Measurements from ENCODE around the gene ANP32A. TPM values are rescaled to one million over a fixed set of nuclear protein-coding genes. Genes with fewer than 3 reads are reported as not detected.

Gene ANP32A
- total and polyA plus RNA-seq, 2 experiments from 2014 or later = 140 to 278 TPM

- H3K27ac ChIP-seq = no peak overlapping the region
- H3K4me3 ChIP-seq = no peak overlapping the region
- no peak for DNase-seq (ENCODE audit: low read depth in 1 of 2, low spot score in 1 of 2)
- H3K27me3 ChIP-seq = no peaks in the 10 kb centered on the region
- H3K36me3 ChIP-seq = peaks cover 41% of the 10 kb centered on the region
- TF ChIP-seq, protein P1, sequence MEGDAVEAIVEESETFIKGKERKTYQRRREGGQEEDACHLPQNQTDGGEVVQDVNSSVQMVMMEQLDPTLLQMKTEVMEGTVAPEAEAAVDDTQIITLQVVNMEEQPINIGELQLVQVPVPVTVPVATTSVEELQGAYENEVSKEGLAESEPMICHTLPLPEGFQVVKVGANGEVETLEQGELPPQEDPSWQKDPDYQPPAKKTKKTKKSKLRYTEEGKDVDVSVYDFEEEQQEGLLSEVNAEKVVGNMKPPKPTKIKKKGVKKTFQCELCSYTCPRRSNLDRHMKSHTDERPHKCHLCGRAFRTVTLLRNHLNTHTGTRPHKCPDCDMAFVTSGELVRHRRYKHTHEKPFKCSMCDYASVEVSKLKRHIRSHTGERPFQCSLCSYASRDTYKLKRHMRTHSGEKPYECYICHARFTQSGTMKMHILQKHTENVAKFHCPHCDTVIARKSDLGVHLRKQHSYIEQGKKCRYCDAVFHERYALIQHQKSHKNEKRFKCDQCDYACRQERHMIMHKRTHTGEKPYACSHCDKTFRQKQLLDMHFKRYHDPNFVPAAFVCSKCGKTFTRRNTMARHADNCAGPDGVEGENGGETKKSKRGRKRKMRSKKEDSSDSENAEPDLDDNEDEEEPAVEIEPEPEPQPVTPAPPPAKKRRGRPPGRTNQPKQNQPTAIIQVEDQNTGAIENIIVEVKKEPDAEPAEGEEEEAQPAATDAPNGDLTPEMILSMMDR (IDR thresholded peaks at IDR 0.05; ENCODE audit: low read depth, low read length) = no peak
- no peaks in the 10 kb centered on the region for H3K4me1 ChIP-seq (ENCODE audit: low read depth)
- no peaks in the 10 kb centered on the region for H3K9me3 ChIP-seq (ENCODE audit: low read depth)
These were observed 41.8 kb downstream of the ANP32A start for GRCh38 chr15:68778876-68779275.

DNA sequence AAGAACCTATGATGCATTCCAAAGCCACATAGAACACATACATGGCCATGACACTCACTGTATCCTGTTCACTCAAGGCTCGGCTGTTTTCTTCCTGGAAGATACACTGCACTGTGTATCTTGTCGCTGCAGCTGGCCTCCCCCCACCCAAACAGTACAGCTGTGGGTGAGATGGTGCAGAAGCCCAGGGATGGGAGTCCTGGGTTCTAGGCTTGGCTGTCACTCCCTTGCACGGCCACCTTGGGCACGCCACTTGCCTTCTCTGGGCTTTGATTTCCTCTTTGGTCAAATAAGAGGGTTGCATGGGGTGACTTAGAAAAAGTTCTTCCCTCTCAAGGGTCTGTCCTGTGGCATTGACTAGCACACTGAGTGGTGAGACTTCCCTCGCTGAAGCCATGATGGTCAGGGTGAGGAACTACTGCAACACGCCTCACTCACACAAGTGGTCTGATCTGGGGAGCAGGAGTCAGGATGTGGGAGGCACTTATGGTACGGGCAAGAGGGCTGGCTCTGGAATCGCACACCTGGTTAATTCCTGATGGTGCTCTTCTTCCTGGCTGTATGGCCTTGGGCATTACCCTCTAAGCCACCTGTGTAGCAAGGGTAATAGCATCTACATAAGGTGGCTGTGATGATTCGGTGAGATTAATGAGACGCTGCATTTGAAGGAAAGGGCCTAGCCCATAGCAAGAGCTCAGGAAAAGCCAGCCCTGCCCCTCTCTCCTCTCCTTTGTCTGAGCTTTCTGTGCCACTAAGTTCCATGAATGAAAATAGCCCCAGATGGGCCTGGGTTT lies 44.0 kb downstream of the ANP32A start:
- DNase-seq (ENCODE audit: low read depth in 1 of 2, low spot score in 1 of 2) = no peak
- H3K27ac ChIP-seq = no peak overlapping the region
- H3K36me3 ChIP-seq = peaks cover 20% of the 10 kb centered on the region
- no peaks in the 10 kb centered on the region for H3K4me1 ChIP-seq (ENCODE audit: low read depth)
- no peaks in the 10 kb centered on the region for H3K27me3 ChIP-seq
- no peaks in the 10 kb centered on the region for H3K9me3 ChIP-seq (ENCODE audit: low read depth)
- TF ChIP-seq, protein P1 (IDR thresholded peaks at IDR 0.05; ENCODE audit: low read depth, low read length) = no peak
- H3K4me3 ChIP-seq = no peak overlapping the region

DNA sequence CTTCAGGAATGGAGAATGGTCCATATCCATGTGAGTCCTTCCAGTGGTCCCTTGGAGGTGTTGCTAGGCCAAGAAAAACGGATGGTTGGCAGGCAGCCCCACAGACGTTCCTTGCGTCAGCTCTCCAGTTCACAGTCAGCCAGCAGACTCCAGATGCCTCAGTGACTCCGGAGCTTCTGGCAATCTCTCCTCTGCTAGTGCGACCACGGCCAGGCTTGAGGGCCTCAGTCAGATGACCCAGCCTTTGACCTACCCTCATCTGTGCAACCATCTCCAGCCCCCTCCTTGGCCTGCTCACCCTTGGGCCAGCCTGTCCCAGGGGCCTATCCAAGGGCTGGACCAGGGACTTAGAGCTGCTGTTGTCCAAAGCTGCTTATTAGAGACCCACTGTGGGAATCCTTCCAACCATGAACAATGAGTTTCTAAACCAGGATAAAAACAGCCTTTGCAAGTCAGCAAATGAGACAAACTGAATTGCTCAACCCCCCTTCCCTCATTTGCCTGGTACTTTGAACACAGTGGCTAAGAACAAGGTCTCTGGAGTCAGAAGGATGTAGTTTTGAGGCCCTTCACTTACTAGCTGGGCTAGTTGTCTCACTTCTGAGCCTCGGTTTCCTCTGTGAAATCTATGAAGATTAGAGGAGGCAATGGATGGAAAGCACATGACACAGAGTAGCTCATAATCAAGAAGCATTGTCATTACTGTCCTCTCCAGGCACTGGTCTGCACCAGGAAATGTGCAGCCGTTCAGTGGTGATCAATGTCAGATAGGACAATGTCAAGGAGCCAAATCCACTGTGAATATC lies 44.8 kb downstream of the ANP32A start:
- peaks cover 19% of the 10 kb centered on the region for H3K36me3 ChIP-seq
- DNase-seq (ENCODE audit: low read depth in 1 of 2, low spot score in 1 of 2) = peak in 1 of 2 donors; percentile 94
- H3K27ac ChIP-seq = no peak overlapping the region
- TF ChIP-seq, protein P1 (IDR thresholded peaks at IDR 0.05; ENCODE audit: low read depth, low read length) = no peak
- no peak overlapping the region for H3K4me3 ChIP-seq
- H3K27me3 ChIP-seq = no peaks in the 10 kb centered on the region
- no peaks in the 10 kb centered on the region for H3K9me3 ChIP-seq (ENCODE audit: low read depth)
- H3K4me1 ChIP-seq (ENCODE audit: low read depth) = no peaks in the 10 kb centered on the region

DNA sequence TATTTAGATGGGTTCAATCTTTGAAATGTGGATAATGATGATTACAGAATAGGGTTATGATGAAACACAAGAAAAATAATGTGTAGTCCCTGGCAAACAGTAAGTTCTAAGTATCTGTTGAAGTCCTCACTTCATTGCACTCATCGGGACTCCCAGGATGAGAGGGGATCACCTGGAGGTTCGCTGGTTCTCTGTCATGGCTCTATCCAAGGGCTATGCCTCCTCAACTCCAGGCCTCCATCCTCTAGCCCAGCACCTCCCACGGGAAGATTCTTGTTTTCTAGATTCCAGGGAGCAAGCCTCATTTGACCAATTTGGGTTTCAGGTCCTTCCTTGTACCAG lies 45.5 kb downstream of the ANP32A start:
- no peaks in the 10 kb centered on the region for H3K9me3 ChIP-seq (ENCODE audit: low read depth)
- H3K27ac ChIP-seq = no peak overlapping the region

DNA sequence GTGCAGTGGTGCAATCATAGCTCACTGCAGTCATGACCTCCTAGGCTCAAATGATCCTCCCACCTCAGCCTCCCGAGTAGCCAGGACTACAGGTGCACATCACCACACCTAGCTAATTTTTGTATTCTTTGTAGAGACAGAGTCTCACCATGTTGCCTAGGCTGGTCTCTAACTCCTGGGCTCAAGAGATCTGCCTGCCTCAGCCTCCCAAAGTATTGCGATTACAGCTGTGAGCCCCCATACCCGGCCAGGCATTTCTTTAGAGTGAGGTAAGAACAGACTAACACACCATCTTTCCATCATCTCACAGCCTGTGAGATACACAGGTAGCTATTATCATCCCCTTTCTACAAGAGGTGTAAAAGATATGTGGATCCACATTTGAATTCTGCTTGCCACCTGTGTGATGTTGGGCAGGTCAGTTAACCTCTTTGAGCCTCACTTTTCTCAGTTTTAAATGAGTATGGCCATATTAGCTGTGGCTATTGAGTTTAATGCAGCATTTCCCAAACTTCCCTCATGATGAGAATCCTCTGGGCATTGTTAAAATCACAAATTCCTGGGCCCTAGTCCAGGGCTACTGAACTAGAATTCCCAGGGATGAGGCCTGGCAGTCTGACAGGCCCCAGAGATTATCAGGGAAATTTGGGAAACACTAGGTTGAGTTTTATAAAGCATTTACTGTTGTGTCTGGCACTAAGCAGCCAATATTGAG lies 46.0 kb downstream of the ANP32A start:
- DNase-seq (ENCODE audit: low read depth in 1 of 2, low spot score in 1 of 2) = peak in 1 of 2 donors; percentile 74
- H3K36me3 ChIP-seq = peaks cover 9% of the 10 kb centered on the region
- TF ChIP-seq, protein P1 (IDR thresholded peaks at IDR 0.05; ENCODE audit: low read depth, low read length) = no peak
- no peaks in the 10 kb centered on the region for H3K27me3 ChIP-seq
- no peaks in the 10 kb centered on the region for H3K4me1 ChIP-seq (ENCODE audit: low read depth)
- H3K27ac ChIP-seq = no peak overlapping the region
- H3K4me3 ChIP-seq = no peak overlapping the region
- no peaks in the 10 kb centered on the region for H3K9me3 ChIP-seq (ENCODE audit: low read depth)

More for the DNA sequence above, 45.5 kb downstream of the ANP32A start:
- Histone ChIP-seq H3K36me3 (peaks cover 13% of the 10 kb centered on the region), H3K27me3 (no peaks in the 10 kb centered on the region), H3K4me1 (ENCODE audit: low read depth) (no peaks in the 10 kb centered on the region), H3K4me3 (no peak overlapping the region)
- TF ChIP-seq, protein P1 (IDR thresholded peaks at IDR 0.05; ENCODE audit: low read depth, low read length) = no peak
- no peak for DNase-seq (ENCODE audit: low read depth in 1 of 2, low spot score in 1 of 2)
